ENCODE results near the gene WDR72. TPM values are rescaled to one million over a fixed set of nuclear protein-coding genes. Genes with fewer than 3 reads are reported as not detected.
A peak's percentile ranks its signal among the peaks of the same experiment; 100 is the strongest.

The WDR72 gene
- total and polyA plus RNA-seq, 2 of the 8 experiments (the other 6 are each of a cell fraction or from before 2014, with no cell fraction given): 1.2 to 1.9 TPM

DNA sequence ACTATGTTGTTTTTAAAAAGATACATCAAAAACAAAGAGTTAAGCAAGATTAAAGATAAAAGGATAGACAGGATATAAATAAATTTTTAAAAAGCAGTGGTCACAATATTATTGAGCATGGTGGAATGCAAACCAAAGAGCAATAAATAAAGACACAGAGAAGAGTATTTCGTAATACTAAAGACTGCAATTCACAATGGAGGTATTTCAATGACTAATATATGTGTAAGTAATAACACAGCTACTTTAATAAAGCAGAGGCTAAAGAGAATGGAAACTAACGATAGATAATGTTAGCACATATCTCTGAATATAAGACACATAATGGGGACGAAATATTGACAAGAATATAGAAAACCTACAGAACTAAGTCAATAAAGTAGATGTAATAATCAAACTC lies 219.6 kb downstream of the WDR72 start:
- no peaks in the 10 kb centered on the region for H3K4me1 ChIP-seq (replicated peaks in 1 of 4; ENCODE audit: control insufficient read depth in 3 of 4, insufficient read depth in 4 of 4, low read length in 3 of 4)
- ChIA-PET CTCF (ENCODE audit: partially characterized antibody) (no interaction called here), POLR2A (ENCODE audit: partially characterized antibody) (interaction anchor here (0.8 kb wide), 1 partner anchor 14 kb away, joined by 3 read pairs; no protein-coding TSS in a partner anchor)
- no peak for FAIRE-seq
- no peaks in the 10 kb centered on the region for H3K36me3 ChIP-seq (ENCODE audit: control insufficient read depth in 2 of 4, insufficient read depth in 4 of 4, low read length in 3 of 4)
- H3K18ac ChIP-seq (ENCODE audit: extremely low read depth, low read length): no peak overlapping the region
- H2BK12ac ChIP-seq (ENCODE audit: low read depth, low read length): no peak overlapping the region
- no peak overlapping the region for H3K14ac ChIP-seq (ENCODE audit: insufficient read length)
- no peak overlapping the region for H3K56ac ChIP-seq (replicated peaks; ENCODE audit: insufficient read length, low read depth, low read length)
- no peak overlapping the region for H2BK120ac ChIP-seq (replicated peaks; ENCODE audit: low read depth, low read length)
- no peak overlapping the region for H2BK20ac ChIP-seq (ENCODE audit: low read length)
- H2BK5ac ChIP-seq (ENCODE audit: low read depth, low read length): no peak overlapping the region
- H4K8ac ChIP-seq (ENCODE audit: extremely low read depth, insufficient read depth, low read length): no peak overlapping the region
- no peaks in the 10 kb centered on the region for H3K27me3 ChIP-seq (replicated peaks in 1 of 4; ENCODE audit: control insufficient read depth in 3 of 4, extremely low read depth in 1 of 4, insufficient read depth in 3 of 4, low read length in 3 of 4)
- no peaks in the 10 kb centered on the region for H3K9me3 ChIP-seq (ENCODE audit: insufficient read depth in 2 of 2, low read depth in 1 of 2, low read length in 1 of 2)
- H3K4me2 ChIP-seq (ENCODE audit: insufficient read depth in 1 of 2, low read depth in 2 of 2, low read length in 2 of 2): peak overlapping the region in 1 of 2 experiments; percentile 37; a peak in 1 of 4 replicates
- H3K4me3 ChIP-seq (ENCODE audit: extremely low read depth in 1 of 4, insufficient read depth in 2 of 4, low read depth in 3 of 4, low read length in 4 of 4): peak overlapping the region in 1 of 4 experiments; percentile 34; a peak in 2 of 8 replicates
- no peak overlapping the region for H3K27ac ChIP-seq (ENCODE audit: low read depth, low read length)
- H4K91ac ChIP-seq (replicated peaks; ENCODE audit: insufficient read length, low read length): no peak overlapping the region
- no peak overlapping the region for H3K23ac ChIP-seq (ENCODE audit: insufficient read length)
- no peaks in the 10 kb centered on the region for H3K79me2 ChIP-seq (ENCODE audit: control insufficient read depth in 1 of 2, insufficient read depth in 2 of 2, low read length in 2 of 2)
- peak; percentile 36; the same call in 1 of the 2 replicates for TF ChIP-seq CEBPB (IDR thresholded peaks at IDR 0.05; ENCODE audit: low read depth, low read length)
- no peak for TF ChIP-seq SIRT6 (IDR thresholded peaks at IDR 0.05; ENCODE audit: low read length)
- no peak overlapping the region for H2BK15ac ChIP-seq (ENCODE audit: low read length)
- no peak overlapping the region for H3K4ac ChIP-seq (replicated peaks; ENCODE audit: insufficient read length, low read depth, low read length)
- H2AK5ac ChIP-seq (ENCODE audit: low read depth, low read length): no peak overlapping the region
- no peaks in the 10 kb centered on the region for H3K23me2 ChIP-seq (ENCODE audit: low read depth, low read length)
- no peak for DNase-seq (ENCODE audit: low read depth in 1 of 2, low spot score in 2 of 2)
- no peaks in the 10 kb centered on the region for H3K79me1 ChIP-seq (ENCODE audit: low read depth, low read length)
- no peak overlapping the region for H4K5ac ChIP-seq (ENCODE audit: insufficient read length, low read depth, low read length)
- H3K9ac ChIP-seq (replicated peaks in 1 of 4; ENCODE audit: extremely low read depth in 1 of 4, low read depth in 3 of 4, low read length in 3 of 4): no peak overlapping the region
- 87% methylated on average over 3 of the region's 3 CpGs; no CpG with 5 or more reads in 1 of the 2 experiments for WGBS, 2 experiments (ENCODE audit: extremely low coverage in 1 of 2, insufficient coverage in 1 of 2, insufficient read length in 1 of 2, insufficient replicate concordance in 2 of 2, low coverage in 1 of 2, low lambda C conversion rate in 2 of 2, missing lambda C conversion rate in 1 of 2)
- H4K20me1 ChIP-seq (replicated peaks in 1 of 2; ENCODE audit: control insufficient read depth in 1 of 2, insufficient read depth in 2 of 2, low read length in 2 of 2): no peaks in the 10 kb centered on the region
- H2AFZ ChIP-seq (ENCODE audit: low read length): no peak overlapping the region
